Retinal pigment epithelial cell (primary cell): ENCODE data around the gene UNC5C.
A peak's percentile ranks its signal among the peaks of the same experiment; 100 is the strongest.

Experiments used
- DNase-seq: peaks from one replicate; pipeline ENCODE4 v3.0.0-alpha.2; 2010; ENCODE audit warnings: low read depth
- H3K4me3 ChIP-seq: 2 replicates; pipeline ENCODE4 v1.5.1; 2011; ENCODE audit warnings: mild to moderate bottlenecking, low read length, control low read depth, moderate library complexity
- CTCF ChIP-seq: conservative IDR thresholded peaks from 2 replicates; pipeline ENCODE4 v1.5.1; 2011; ENCODE audit warnings: low read depth, low read length, control low read depth, inconsistent platforms

The UNC5C gene

DNA sequence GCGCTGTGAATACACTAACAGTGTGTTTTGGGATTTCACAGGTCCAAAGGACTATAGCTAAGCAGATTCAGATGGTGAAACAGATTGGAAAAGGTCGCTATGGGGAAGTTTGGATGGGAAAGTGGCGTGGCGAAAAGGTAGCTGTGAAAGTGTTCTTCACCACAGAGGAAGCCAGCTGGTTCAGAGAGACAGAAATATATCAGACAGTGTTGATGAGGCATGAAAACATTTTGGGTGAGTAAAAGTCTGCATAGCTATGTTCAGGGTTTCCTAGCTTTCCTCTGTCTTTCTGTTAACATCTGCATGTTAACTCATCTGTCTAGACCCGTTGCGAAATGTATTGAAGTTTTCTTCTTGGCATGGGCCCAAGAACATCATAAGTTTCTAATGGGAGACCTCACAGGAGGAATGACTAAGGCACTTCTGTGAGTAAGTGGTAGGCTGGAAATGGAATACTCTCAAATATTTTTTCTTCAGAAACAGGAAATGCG lies 418.9 kb downstream of the UNC5C start:
- no peak overlapping the region for H3K4me3 ChIP-seq
- no peak for TF ChIP-seq CTCF
- peak; percentile 87 for DNase-seq

GRCh38 chr4:95129031-95129430 lies 419.7 kb downstream of the UNC5C start:
- no peak overlapping the region for H3K4me3 ChIP-seq
- no peak for TF ChIP-seq CTCF
- no peak for DNase-seq

DNA sequence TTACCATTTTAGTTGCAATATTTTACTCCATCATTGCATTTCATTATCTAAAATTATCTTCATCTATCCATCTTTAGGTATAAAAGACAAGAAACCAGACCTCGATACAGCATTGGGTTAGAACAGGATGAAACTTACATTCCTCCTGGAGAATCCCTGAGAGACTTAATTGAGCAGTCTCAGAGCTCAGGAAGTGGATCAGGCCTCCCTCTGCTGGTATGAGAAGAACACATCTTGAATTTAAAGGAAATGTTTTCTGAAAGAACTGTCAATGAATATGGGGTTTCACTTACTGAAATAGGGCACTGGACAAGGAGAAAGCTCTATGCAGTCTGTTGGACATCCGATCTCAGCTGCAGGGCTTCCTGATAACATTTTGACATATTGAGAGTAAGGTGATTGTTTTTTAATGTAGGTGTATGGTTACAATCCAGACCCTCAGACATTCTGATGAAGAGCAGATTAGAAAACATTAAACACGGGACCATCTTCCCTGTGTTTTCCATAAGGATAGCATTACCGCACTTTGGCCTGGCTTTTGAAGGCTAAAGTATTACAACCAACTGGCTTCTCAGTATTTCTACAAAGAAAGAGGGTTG lies 423.8 kb downstream of the UNC5C start:
- H3K4me3 ChIP-seq: no peak overlapping the region
- TF ChIP-seq CTCF: peak; percentile 75
- DNase-seq: no peak

DNA sequence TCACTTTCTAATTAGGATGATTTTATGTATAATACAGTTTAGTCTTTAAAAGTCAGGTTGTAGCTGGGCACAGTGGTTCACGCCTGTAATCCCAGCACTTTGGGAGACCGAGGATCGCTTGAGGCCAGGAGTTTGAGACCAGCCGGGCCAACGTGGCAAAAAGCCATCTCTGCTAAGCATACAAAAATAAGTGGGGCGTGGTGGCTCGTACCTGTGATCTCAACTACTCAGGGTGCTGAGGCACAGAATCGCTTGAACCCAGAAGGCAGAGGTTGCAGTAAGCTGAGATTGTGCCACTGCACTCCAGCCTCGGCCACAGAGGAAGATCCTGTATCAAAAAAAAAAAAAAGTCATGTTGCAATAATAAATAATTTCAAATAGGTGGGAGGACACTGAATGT lies 426.8 kb downstream of the UNC5C start:
- no peak for TF ChIP-seq CTCF
- DNase-seq: no peak
- H3K4me3 ChIP-seq: no peak overlapping the region

GRCh38 chr4:95120456-95120855 lies 428.3 kb downstream of the UNC5C start:
- no peak for TF ChIP-seq CTCF
- H3K4me3 ChIP-seq: no peak overlapping the region
- DNase-seq: no peak

DNA sequence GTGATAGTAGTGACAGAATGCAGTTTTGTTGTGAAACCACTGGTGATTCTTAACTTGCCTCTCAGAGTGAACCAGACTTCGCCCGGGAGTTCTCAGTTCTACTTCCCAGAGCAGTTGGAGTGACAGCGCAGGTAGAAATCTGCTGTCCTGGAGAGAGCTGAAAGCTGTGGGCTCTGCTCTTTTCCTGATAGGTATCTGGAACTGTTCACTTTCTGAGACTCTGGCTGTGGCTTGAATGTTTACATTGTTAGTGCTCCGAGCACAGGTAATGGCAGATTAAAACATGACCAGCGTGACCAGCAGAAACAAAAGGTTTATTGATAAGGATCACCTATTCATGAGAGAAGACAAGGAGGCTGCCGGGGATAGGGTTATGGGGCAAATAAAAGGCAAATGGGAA lies 430.3 kb downstream of the UNC5C start:
- no peak overlapping the region for H3K4me3 ChIP-seq
- DNase-seq: no peak
- no peak for TF ChIP-seq CTCF

- DNase-seq: no peak
- TF ChIP-seq CTCF: no peak
- H3K4me3 ChIP-seq: no peak overlapping the region
These were observed 434.3 kb downstream of the UNC5C start for GRCh38 chr4:95114521-95114920.
